ENCODE measurements around the gene AMOTL1. TPM values are rescaled to one million over a fixed set of nuclear protein-coding genes. Genes with fewer than 3 reads are reported as not detected.
A peak's percentile ranks its signal among the peaks of the same experiment; 100 is the strongest.

AMOTL1 gene
- polyA plus RNA-seq, 1 donor (not counting 4 experiments of a cell fraction or from before 2014, with no cell fraction given), result 86.5 TPM

- H3K9me3 ChIP-seq (ENCODE audit: control insufficient read depth, low read depth, low read length), result no peaks in the 10 kb centered on the region
- H3K4me3 ChIP-seq (ENCODE audit: control insufficient read depth in 2 of 3, extremely low read depth in 1 of 3, insufficient read depth in 2 of 3, low read depth in 1 of 3, low read length in 3 of 3), result no peak overlapping the region
- DNase-seq (ENCODE audit: low read depth, low spot score) (no peak), FAIRE-seq (peak; percentile 72)
- peak overlapping the region; percentile 29 for H3K4me2 ChIP-seq (ENCODE audit: control insufficient read depth, extremely low read depth, insufficient read depth, low read depth, low read length)
- H3K4me1 ChIP-seq (ENCODE audit: control insufficient read depth, extremely low read depth, insufficient read depth, low read length), result peaks cover 22% of the 10 kb centered on the region
- dilution Hi-C loops (cut with MboI; ENCODE audit: extremely low pct_ligation_motif_present, low sequenced_read_pairs), result no loop called here
- TF ChIP-seq CTCF (optimal IDR thresholded peaks at IDR 0.05 in 1 of 3, IDR thresholded peaks at IDR 0.05 in 1 of 3, conservative IDR thresholded peaks at IDR 0.05 in 1 of 3; ENCODE audit: extremely low read depth in 1 of 3, insufficient read depth in 2 of 3, low read length in 3 of 3), result peak in 1 of 3 experiments; percentile 20
- TF ChIP-seq EZH2 (IDR thresholded peaks at IDR 0.05; ENCODE audit: low read length), result no peak
- H4K20me1 ChIP-seq (ENCODE audit: control insufficient read depth, extremely low read depth, insufficient read depth, low read length), result no peaks in the 10 kb centered on the region
- peak overlapping the region; percentile 41 for H3K27ac ChIP-seq (ENCODE audit: control insufficient read depth, insufficient read depth, low read length)
- no peak overlapping the region for H3K9ac ChIP-seq (ENCODE audit: control insufficient read depth, extremely low read depth, insufficient read depth, low read length)
- H3K9me1 ChIP-seq (ENCODE audit: control insufficient read depth, extremely low read depth, insufficient read depth, low read length), result no peaks in the 10 kb centered on the region
- no peak overlapping the region for H2AFZ ChIP-seq (ENCODE audit: control insufficient read depth, low read length)
- peaks cover 10% of the 10 kb centered on the region for H3K79me2 ChIP-seq (ENCODE audit: control insufficient read depth, insufficient read depth, low read length)
- no peaks in the 10 kb centered on the region for H3K27me3 ChIP-seq (ENCODE audit: control insufficient read depth, extremely low read depth, insufficient read depth, low read length)
- H3K36me3 ChIP-seq (ENCODE audit: control insufficient read depth in 2 of 2, extremely low read depth in 1 of 2, insufficient read depth in 2 of 2, low read length in 2 of 2), result peaks cover 32 to 60% of the 10 kb centered on the region in 2 experiments
Observed at GRCh38 chr11:94876645-94877442, 108.7 kb downstream of the AMOTL1 start.

DNA sequence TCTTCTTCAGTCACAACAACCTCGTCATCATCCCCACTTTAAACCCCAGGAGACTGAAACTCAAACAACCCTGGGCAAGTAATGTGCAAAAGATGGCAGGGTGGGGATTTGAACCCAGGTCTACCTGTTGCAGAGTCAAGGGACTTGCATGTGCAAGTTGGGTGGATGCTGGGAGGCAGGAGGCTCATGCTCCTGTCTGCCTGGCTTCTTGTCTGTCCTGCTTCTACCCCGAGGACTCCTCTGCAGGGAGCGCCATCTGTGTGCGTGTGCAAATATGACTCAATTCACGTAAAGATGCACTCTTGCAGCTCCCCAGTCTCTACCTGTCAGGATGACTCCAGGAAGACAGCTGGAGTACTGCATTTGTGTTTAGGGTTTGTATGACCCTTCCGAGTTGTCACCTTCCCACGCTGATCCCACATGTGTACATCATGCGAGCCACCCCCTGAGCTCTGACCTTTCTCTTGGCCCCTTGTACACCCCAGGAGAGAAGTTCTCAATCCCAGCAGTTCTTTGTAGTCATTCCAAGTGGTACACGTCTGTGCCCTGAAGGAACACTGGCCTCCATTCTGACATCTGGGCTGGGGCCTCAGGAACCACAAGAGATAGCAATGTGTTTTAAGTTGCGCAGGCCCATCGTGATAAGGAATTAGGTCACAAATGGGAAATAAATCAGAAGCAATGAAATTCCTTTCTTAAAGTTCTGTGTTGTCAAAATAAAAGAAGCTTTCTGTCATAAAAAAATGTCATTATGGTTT is 109.5 kb downstream of the AMOTL1 start:
- Histone ChIP-seq H3K4me3 (ENCODE audit: control insufficient read depth in 2 of 3, extremely low read depth in 1 of 3, insufficient read depth in 2 of 3, low read depth in 1 of 3, low read length in 3 of 3) (no peak overlapping the region), H3K4me2 (ENCODE audit: control insufficient read depth, extremely low read depth, insufficient read depth, low read depth, low read length) (no peak overlapping the region), H3K79me2 (ENCODE audit: control insufficient read depth, insufficient read depth, low read length) (peaks cover 8% of the 10 kb centered on the region), H3K4me1 (ENCODE audit: control insufficient read depth, extremely low read depth, insufficient read depth, low read length) (peaks cover 30% of the 10 kb centered on the region), H3K36me3 (ENCODE audit: control insufficient read depth in 2 of 2, extremely low read depth in 1 of 2, insufficient read depth in 2 of 2, low read length in 2 of 2) (peaks cover 33 to 60% of the 10 kb centered on the region in 2 experiments), H3K27ac (ENCODE audit: control insufficient read depth, insufficient read depth, low read length) (no peak overlapping the region), H3K27me3 (ENCODE audit: control insufficient read depth, extremely low read depth, insufficient read depth, low read length) (no peaks in the 10 kb centered on the region), H3K9me1 (ENCODE audit: control insufficient read depth, extremely low read depth, insufficient read depth, low read length) (peaks cover 1% of the 10 kb centered on the region), H3K9me3 (ENCODE audit: control insufficient read depth, low read depth, low read length) (no peaks in the 10 kb centered on the region), H2AFZ (ENCODE audit: control insufficient read depth, low read length) (no peak overlapping the region), H4K20me1 (ENCODE audit: control insufficient read depth, extremely low read depth, insufficient read depth, low read length) (peaks cover 2% of the 10 kb centered on the region), H3K9ac (ENCODE audit: control insufficient read depth, extremely low read depth, insufficient read depth, low read length) (no peak overlapping the region)
- dilution Hi-C loops (cut with MboI; ENCODE audit: extremely low pct_ligation_motif_present, low sequenced_read_pairs), result no loop called here
- DNase-seq (ENCODE audit: low read depth, low spot score) (no peak), FAIRE-seq (no peak)
- no peak for TF ChIP-seq EZH2 (IDR thresholded peaks at IDR 0.05; ENCODE audit: low read length)
- no peak for TF ChIP-seq CTCF (optimal IDR thresholded peaks at IDR 0.05 in 1 of 3, IDR thresholded peaks at IDR 0.05 in 1 of 3, conservative IDR thresholded peaks at IDR 0.05 in 1 of 3; ENCODE audit: extremely low read depth in 1 of 3, insufficient read depth in 2 of 3, low read length in 3 of 3)

Measured in keratinocyte (primary cell).